Esophagus squamous epithelium (tissue), 4 donors: ENCODE data around the gene ITGA11.

Source experiments
- CTCF ChIP-seq, 6 experiments: fragments of 450-650 bp in 4 of 6; fragments of 200-600 bp in 2 of 6; sonication (generic) in 2 of 6; IDR thresholded peaks; one replicate each; pipeline ENCODE4 v1.5.1; 2016 to 2019; ENCODE audit warnings: antibody characterized with exemption in 6 of 6, mild to moderate bottlenecking in 4 of 6, moderate library complexity in 4 of 6
- POLR2A ChIP-seq, 4 donors: fragments of 450-650 bp; IDR thresholded peaks; one replicate each; pipeline ENCODE4 v1.6.1; 2017; ENCODE audit warnings: antibody characterized with exemption in 4 of 4, mild to moderate bottlenecking in 4 of 4, moderate library complexity in 3 of 4

- TF ChIP-seq CTCF (IDR thresholded peaks at IDR 0.05) (no peak), POLR2A (IDR thresholded peaks at IDR 0.05) (no peak)
These were observed 166.9 kb downstream of the ITGA11 start for GRCh38 chr15:68265081-68265480.
